Gastrocnemius medialis (tissue), 4 donors: Measurements from ENCODE around the gene IDH3B. TPM values are rescaled to one million over a fixed set of nuclear protein-coding genes. Genes with fewer than 3 reads are reported as not detected.

Experiments
- ATAC-seq, 2 donors: fragments of 150-250 bp; one replicate each; pipeline ENCODE4 v1.9.1; 2016
- DNase-seq, 2 donors: peaks; one replicate each; pipeline ENCODE4 v3.0.0-alpha.2; 2019
- H3K27ac ChIP-seq, 4 donors: fragments of 200-600 bp; sonication (generic); 1 replicate in 1 of 4; 2 replicates in 3 of 4; pipeline ENCODE4 v1.5.1; 2016 to 2018; ENCODE audit warnings: mild to moderate bottlenecking in 2 of 4, moderate library complexity in 1 of 4
- H3K27me3 ChIP-seq, 3 donors: fragments of 200-600 bp; sonication (generic) in 2 of 3; 1 replicate in 1 of 3; 2 replicates in 2 of 3; pipeline versions ENCODE4 v1.5.1 to v1.6.0; 2016 to 2019; ENCODE audit warnings: mild to moderate bottlenecking in 1 of 3, moderate library complexity in 1 of 3
- H3K36me3 ChIP-seq, 2 donors: fragments of 200-600 bp; sonication (generic) in 1 of 2; one replicate each; pipeline ENCODE4 v1.5.1; 2017 to 2018
- H3K4me1 ChIP-seq, 2 donors: fragments of 200-600 bp; sonication (generic) in 1 of 2; one replicate each; pipeline ENCODE4 v1.5.1; 2016 to 2017; ENCODE audit warnings: mild to moderate bottlenecking in 2 of 2
- H3K4me3 ChIP-seq, 4 donors: fragments of 200-600 bp; sonication (generic) in 3 of 4; 1 replicate in 1 of 4; 2 replicates in 3 of 4; pipeline ENCODE4 v1.5.1; 2016 to 2019; ENCODE audit warnings: mild to moderate bottlenecking in 2 of 4
- H3K9me3 ChIP-seq, 3 donors: fragments of 200-600 bp; sonication (generic) in 2 of 3; 1 replicate in 1 of 3; 2 replicates in 2 of 3; pipeline ENCODE4 v1.5.1; 2016 to 2019
- CTCF ChIP-seq, 5 experiments: fragments of 450-650 bp in 3 of 5; fragments of 200-600 bp in 2 of 5; sonication (generic) in 2 of 5; IDR thresholded peaks in 4 of 5; conservative IDR thresholded peaks in 1 of 5; 1 replicate in 4 of 5; 2 replicates in 1 of 5; pipeline ENCODE4 v1.5.1; 2016 to 2019; ENCODE audit warnings: antibody characterized with exemption in 5 of 5, mild to moderate bottlenecking in 3 of 5, moderate library complexity in 3 of 5
- POLR2A ChIP-seq, 2 donors: fragments of 450-650 bp; IDR thresholded peaks; one replicate each; pipeline ENCODE4 v1.6.1; 2017; ENCODE audit warnings: antibody characterized with exemption in 2 of 2, mild to moderate bottlenecking in 2 of 2, moderate library complexity in 2 of 2
- in situ Hi-C, 4 donors: fragments of 200-750 bp; cut with MboI; loops; one replicate each; pipeline versions ENCODE4 v1.15.0 to v1.8.0; 2017; ENCODE audit warnings: low sequenced_read_pairs in 4 of 4
- intact Hi-C: fragments of 100-400 bp; cut with DNase I; formaldehyde crosslinking; loops from one replicate; pipeline ENCODE4 v1.15.1; 2023; ENCODE audit warnings: low total_unique reads
- total RNA-seq, 4 donors: library from RNA; depleted of rRNA; stranded (reverse); fragments of >200 nt; gene quantifications; one replicate each; pipeline versions ENCODE4 v1.1.0 to v1.2.3, GENCODE V29; 2016

IDH3B gene
- total RNA-seq, 4 donors from 2014 or later = 95.5 to 176 (median 136) TPM

- TF ChIP-seq POLR2A (IDR thresholded peaks at IDR 0.05) (no peak), CTCF (IDR thresholded peaks at IDR 0.05 in 4 of 5, conservative IDR thresholded peaks at IDR 0.05 in 1 of 5) (no peak)
- H3K4me3 ChIP-seq = no peak overlapping the region
- peaks cover 0 to 7% (median 2%) of the 10 kb centered on the region in 3 donors for H3K27me3 ChIP-seq
- H3K9me3 ChIP-seq = no peaks in the 10 kb centered on the region
- no peaks in the 10 kb centered on the region for H3K4me1 ChIP-seq
- ATAC-seq (no peak), DNase-seq (no peak)
- in situ Hi-C loops (no loop called here), intact Hi-C loops (no loop called here)
- H3K36me3 ChIP-seq = no peaks in the 10 kb centered on the region
- no peak overlapping the region for H3K27ac ChIP-seq
These were observed 16.0 kb upstream of the IDH3B start for GRCh38 chr20:2680046-2680445.

- intact Hi-C loops (no loop called here), in situ Hi-C loops (loop anchor here in 1 of 4 donors (25.0 kb wide), 1 partner anchor 189 kb away; the partner anchor contains the start of gene PTPRA)
- H3K27me3 ChIP-seq = no peaks in the 10 kb centered on the region
- no peak overlapping the region for H3K27ac ChIP-seq
- H3K4me3 ChIP-seq = no peak overlapping the region
- H3K9me3 ChIP-seq = no peaks in the 10 kb centered on the region
- no peaks in the 10 kb centered on the region for H3K36me3 ChIP-seq
- H3K4me1 ChIP-seq = no peaks in the 10 kb centered on the region
- DNase-seq (no peak), ATAC-seq (no peak)
- TF ChIP-seq CTCF (IDR thresholded peaks at IDR 0.05 in 4 of 5, conservative IDR thresholded peaks at IDR 0.05 in 1 of 5) = no peak
- TF ChIP-seq POLR2A (IDR thresholded peaks at IDR 0.05) = no peak
These were observed 9.4 kb upstream of the IDH3B start for GRCh38 chr20:2673453-2673852.

GRCh38 chr20:2672446-2672845 lies 8.4 kb upstream of the IDH3B start:
- ATAC-seq (no peak), DNase-seq (no peak)
- in situ Hi-C loops = loop anchor here in 1 of 4 donors (25.0 kb wide), 1 partner anchor 190 kb away; the partner anchor contains the start of gene PTPRA
- intact Hi-C loops = no loop called here
- no peaks in the 10 kb centered on the region for H3K27me3 ChIP-seq
- no peak for TF ChIP-seq POLR2A (IDR thresholded peaks at IDR 0.05)
- TF ChIP-seq CTCF (IDR thresholded peaks at IDR 0.05 in 4 of 5, conservative IDR thresholded peaks at IDR 0.05 in 1 of 5) = no peak
- H3K36me3 ChIP-seq = no peaks in the 10 kb centered on the region
- H3K27ac ChIP-seq = no peak overlapping the region
- no peaks in the 10 kb centered on the region for H3K9me3 ChIP-seq
- H3K4me1 ChIP-seq = no peaks in the 10 kb centered on the region
- H3K4me3 ChIP-seq = no peak overlapping the region

GRCh38 chr20:2671977-2672376 lies 8.0 kb upstream of the IDH3B start:
- Histone ChIP-seq H3K9me3 (no peaks in the 10 kb centered on the region), H3K36me3 (no peaks in the 10 kb centered on the region), H3K4me3 (no peak overlapping the region), H3K27me3 (no peaks in the 10 kb centered on the region), H3K4me1 (no peaks in the 10 kb centered on the region), H3K27ac (no peak overlapping the region)
- TF ChIP-seq POLR2A (IDR thresholded peaks at IDR 0.05) = no peak
- no peak for TF ChIP-seq CTCF (IDR thresholded peaks at IDR 0.05 in 4 of 5, conservative IDR thresholded peaks at IDR 0.05 in 1 of 5)
- DNase-seq = no peak
- no peak for ATAC-seq
- intact Hi-C loops (no loop called here), in situ Hi-C loops (loop anchor here in 1 of 4 donors (25.0 kb wide), 1 partner anchor 190 kb away; the partner anchor contains the start of gene PTPRA)
